ENCODE results near the gene ACACA. TPM values are rescaled to one million over a fixed set of nuclear protein-coding genes. Genes with fewer than 3 reads are reported as not detected.
"Not testable (repeated sequence)": the region's sequence is repeated elsewhere in the genome, so short reads cannot be mapped to it uniquely, and the experiment has no call there.

Gene ACACA
- total and polyA plus RNA-seq, 12 donors, result 18.2 to 112 (median 70.4) TPM

DNA sequence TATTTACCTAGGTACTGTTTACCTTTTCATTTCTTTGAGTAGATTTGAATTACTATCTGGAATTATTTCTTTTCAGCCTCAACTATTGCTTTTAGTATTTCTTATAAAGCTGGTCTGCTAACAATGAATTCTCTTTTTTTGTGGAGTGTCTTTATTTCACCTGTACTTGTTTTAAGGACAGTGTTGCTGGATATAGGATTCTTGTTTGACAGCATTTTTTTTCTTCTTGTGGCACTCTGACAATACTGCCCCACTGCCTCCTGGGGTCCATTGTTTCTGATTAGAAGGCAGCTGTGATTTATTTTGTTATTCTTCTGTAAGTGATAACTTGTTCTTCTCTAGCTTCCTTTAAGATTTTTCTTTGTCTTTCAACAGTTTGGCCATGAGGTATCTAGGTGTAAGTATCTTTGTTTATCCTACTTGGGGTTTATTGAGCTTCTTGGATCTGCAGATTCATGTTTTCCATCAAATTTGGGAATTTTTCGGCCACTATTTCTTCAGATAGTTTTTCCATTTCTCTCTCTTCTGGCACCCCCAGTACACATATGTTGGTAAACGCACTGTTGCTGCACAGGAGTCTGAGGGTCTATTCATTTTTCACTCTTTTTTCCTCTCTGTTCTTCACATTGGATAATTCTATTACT lies 327.4 kb downstream of the ACACA start:
- WGBS, 4 donors, result 95 to 96% (median 95%) methylated on average over 2 of the region's 2 CpGs

DNA sequence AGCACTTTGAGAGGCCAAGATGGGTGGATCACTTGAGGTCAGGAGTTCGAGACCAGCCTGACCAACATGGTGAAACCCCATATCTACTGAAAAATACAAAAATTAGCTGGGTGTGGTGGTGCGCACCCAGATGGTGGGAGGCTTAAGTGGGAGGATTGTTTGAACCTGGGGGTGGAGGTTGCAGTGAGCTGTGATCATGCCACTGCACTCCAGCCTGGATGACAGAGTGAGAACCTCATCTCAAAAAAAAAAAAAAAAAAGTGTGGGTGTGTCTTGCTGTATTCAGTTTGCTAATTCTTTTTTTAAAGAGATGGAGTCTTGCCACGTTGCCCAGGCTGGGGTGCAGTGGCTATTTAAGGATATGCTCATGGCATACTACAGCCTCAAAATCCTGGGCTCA lies 333.2 kb downstream of the ACACA start:
- H3K9me3 ChIP-seq (replicated peaks in 1 of 3); H3K4me1 ChIP-seq (replicated peaks in 1 of 2); DNase-seq; H3K36me3 ChIP-seq (replicated peaks in 1 of 2); H3K27ac ChIP-seq; intact Hi-C loops (cut with DNase I); H3K27me3 ChIP-seq; H3K4me3 ChIP-seq: not testable (repeated sequence)
- WGBS, 4 donors, result 76 to 84% (median 81%) methylated on average over 3 of the region's 3 CpGs

More for the DNA sequence above, 327.4 kb downstream of the ACACA start:
- no peaks in the 10 kb centered on the region for H3K4me1 ChIP-seq (replicated peaks in 1 of 2)
- intact Hi-C loops (cut with DNase I), result no loop called here
- no peak overlapping the region for H3K27ac ChIP-seq
- H3K27me3 ChIP-seq, result no peaks in the 10 kb centered on the region
- DNase-seq, result no peak
- TF ChIP-seq, protein P1, sequence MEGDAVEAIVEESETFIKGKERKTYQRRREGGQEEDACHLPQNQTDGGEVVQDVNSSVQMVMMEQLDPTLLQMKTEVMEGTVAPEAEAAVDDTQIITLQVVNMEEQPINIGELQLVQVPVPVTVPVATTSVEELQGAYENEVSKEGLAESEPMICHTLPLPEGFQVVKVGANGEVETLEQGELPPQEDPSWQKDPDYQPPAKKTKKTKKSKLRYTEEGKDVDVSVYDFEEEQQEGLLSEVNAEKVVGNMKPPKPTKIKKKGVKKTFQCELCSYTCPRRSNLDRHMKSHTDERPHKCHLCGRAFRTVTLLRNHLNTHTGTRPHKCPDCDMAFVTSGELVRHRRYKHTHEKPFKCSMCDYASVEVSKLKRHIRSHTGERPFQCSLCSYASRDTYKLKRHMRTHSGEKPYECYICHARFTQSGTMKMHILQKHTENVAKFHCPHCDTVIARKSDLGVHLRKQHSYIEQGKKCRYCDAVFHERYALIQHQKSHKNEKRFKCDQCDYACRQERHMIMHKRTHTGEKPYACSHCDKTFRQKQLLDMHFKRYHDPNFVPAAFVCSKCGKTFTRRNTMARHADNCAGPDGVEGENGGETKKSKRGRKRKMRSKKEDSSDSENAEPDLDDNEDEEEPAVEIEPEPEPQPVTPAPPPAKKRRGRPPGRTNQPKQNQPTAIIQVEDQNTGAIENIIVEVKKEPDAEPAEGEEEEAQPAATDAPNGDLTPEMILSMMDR (IDR thresholded peaks at IDR 0.05), result no peak
- no peak for TF ChIP-seq POLR2A (IDR thresholded peaks at IDR 0.05)
- H3K9me3 ChIP-seq (replicated peaks in 1 of 3), result no peaks in the 10 kb centered on the region
- H3K4me3 ChIP-seq, result no peak overlapping the region
- H3K36me3 ChIP-seq (replicated peaks in 1 of 2), result no peaks in the 10 kb centered on the region

DNA sequence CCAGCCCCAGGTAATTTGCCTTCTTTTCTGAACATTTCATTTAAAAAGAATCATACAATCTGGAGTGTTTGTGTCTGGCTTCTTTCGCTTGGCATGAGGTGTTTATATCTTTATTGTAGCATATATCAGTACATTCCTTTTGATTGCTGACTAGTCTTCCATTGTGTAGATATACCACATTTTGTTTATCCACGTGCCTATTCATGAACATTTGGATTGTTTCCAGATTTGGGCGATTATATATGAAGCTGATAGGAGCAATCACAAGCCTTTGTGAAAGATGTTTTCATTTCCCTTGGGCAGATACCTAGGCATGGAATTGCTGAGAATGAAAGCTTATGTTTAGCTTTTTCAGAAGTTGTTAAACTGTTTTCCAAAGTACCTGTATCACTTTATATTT lies 337.5 kb downstream of the ACACA start:
- H3K27me3 ChIP-seq, result no peaks in the 10 kb centered on the region
- H3K36me3 ChIP-seq (replicated peaks in 1 of 2), result no peaks in the 10 kb centered on the region
- no peak overlapping the region for H3K4me3 ChIP-seq
- H3K4me1 ChIP-seq (replicated peaks in 1 of 2), result peaks cover 0 to 5% of the 10 kb centered on the region in 2 donors
- H3K9me3 ChIP-seq (replicated peaks in 1 of 3), result no peaks in the 10 kb centered on the region
- TF ChIP-seq POLR2A (IDR thresholded peaks at IDR 0.05), result no peak
- TF ChIP-seq, protein P1 (IDR thresholded peaks at IDR 0.05), result no peak
- WGBS, 4 donors, result 94 to 98% (median 95%) methylated on average over 3 of the region's 3 CpGs
- DNase-seq, result no peak
- intact Hi-C loops (cut with DNase I), result no loop called here
- H3K27ac ChIP-seq, result no peak overlapping the region

DNA sequence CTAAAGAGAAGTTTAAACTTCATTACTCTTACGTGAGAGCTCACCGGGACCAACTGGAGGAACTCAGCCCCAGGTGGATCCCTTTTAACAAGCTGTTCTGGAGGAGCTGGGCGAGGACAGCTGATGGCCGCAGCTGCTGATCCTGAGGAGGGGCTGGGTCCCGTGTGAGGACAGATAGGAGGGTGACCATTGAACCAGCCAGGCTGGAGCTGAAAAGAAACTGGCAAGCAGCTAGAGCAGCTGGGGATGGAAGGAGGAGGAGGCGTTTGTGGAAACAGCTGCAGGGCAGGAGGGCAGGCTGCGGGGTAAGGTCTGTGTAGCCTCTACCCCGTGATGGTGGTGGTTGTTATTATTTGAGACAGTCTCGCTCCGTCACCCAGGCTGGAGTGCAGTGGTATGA lies 338.4 kb downstream of the ACACA start:
- 53 to 65% (median 59%) methylated on average over 9 to 10 of the region's 10 CpGs for WGBS, 4 donors
- no peak for TF ChIP-seq POLR2A (IDR thresholded peaks at IDR 0.05)
- TF ChIP-seq, protein P1 (IDR thresholded peaks at IDR 0.05), result no peak
- peak overlapping the region in 1 of 4 donors; percentile 28 for H3K4me3 ChIP-seq
- no peaks in the 10 kb centered on the region for H3K36me3 ChIP-seq (replicated peaks in 1 of 2)
- no peaks in the 10 kb centered on the region for H3K9me3 ChIP-seq (replicated peaks in 1 of 3)
- intact Hi-C loops (cut with DNase I), result no loop called here
- peaks cover 0 to 5% of the 10 kb centered on the region in 2 donors for H3K4me1 ChIP-seq (replicated peaks in 1 of 2)
- DNase-seq, result no peak
- peak overlapping the region in 3 of 5 donors; percentile 14 to 81 (median 69) for H3K27ac ChIP-seq
- H3K27me3 ChIP-seq, result no peaks in the 10 kb centered on the region

DNA sequence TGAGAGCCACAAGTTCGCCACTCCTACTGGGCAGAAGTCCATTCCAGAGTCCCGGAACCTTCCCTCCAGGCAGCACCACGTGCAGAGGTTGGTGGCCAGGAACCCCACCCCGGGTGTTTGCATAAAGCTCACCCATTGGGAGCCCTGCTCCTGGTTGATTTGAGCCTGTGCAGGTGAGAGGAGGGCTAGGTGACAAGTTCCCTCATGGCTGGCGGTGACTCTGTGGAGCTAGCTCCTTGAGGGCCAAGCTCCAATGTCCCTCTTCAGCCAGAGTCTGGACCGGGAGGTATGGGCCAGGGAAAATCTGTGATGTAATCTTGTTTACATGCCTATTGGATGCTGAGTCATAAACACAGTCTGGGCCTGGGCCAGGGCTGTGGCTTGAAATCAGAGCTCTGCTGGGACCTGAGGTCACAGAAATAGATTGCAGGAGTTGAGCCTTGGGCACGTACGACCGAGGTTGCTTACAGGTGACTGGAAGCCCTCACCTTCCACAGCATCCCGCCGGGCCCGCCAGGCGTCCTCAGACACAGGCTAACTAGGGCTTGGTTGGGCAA lies 339.0 kb downstream of the ACACA start:
- 28 to 46% (median 42%) methylated on average over 6 to 13 of the region's 13 CpGs for WGBS, 4 donors
- Histone ChIP-seq H3K9me3 (replicated peaks in 1 of 3) (no peaks in the 10 kb centered on the region), H3K4me3 (peak overlapping the region in 1 of 4 donors; percentile 28), H3K36me3 (replicated peaks in 1 of 2) (no peaks in the 10 kb centered on the region), H3K27ac (peak overlapping the region in 4 of 5 donors; percentile 14 to 81 (median 58)), H3K4me1 (replicated peaks in 1 of 2) (peaks cover 0 to 5% of the 10 kb centered on the region in 2 donors), H3K27me3 (no peaks in the 10 kb centered on the region)
- peak; percentile 86 to 96 (median 93) for DNase-seq
- intact Hi-C loops (cut with DNase I), result no loop called here
- peak in 1 of 2 donors; percentile 70 for TF ChIP-seq POLR2A (IDR thresholded peaks at IDR 0.05)
- TF ChIP-seq, protein P1 (IDR thresholded peaks at IDR 0.05), result no peak

Measured in adrenal gland (tissue), 12 donors.